Vagina (tissue), 2 donors: Measurements from ENCODE around the gene SLU7.

Experiments used
- CTCF ChIP-seq, 3 experiments: fragments of 450-650 bp in 2 of 3; fragments of 200-600 bp in 1 of 3; sonication (generic) in 1 of 3; IDR thresholded peaks; one replicate each; pipeline ENCODE4 v1.5.1; 2017 to 2019; ENCODE audit warnings: antibody characterized with exemption in 3 of 3, mild to moderate bottlenecking in 2 of 3, moderate library complexity in 2 of 3
- POLR2A ChIP-seq, 2 donors: fragments of 450-650 bp; IDR thresholded peaks; one replicate each; pipeline ENCODE4 v1.6.1; 2017; ENCODE audit warnings: antibody characterized with exemption in 2 of 2, mild to moderate bottlenecking in 2 of 2, moderate library complexity in 2 of 2

- TF ChIP-seq CTCF (IDR thresholded peaks at IDR 0.05) (no peak), POLR2A (IDR thresholded peaks at IDR 0.05) (no peak)
Observed at GRCh38 chr5:160357394-160357793, 61.5 kb downstream of the SLU7 start.
